ENCODE measurements around the gene NDUFS7.

NDUFS7 gene

DNA sequence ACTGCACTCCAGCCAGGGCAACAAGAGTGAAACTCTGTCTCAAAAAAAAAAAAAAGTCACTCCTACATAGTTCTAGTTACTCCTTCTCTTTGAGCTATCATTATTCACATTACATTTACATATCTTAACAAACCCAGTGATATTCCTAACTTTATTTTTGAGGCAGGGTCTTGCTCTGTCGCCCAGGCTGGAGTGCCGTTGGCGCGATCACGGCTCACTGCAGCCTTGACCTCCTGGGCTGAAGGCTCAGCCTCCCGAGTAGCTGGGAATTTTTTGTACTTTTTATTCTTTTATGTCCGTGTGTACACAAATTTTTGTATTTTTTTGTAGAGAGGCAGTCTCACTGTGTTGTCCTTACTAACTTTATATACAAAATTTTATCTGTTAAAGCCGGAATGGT, 53.9 kb downstream of the NDUFS7 start:
- TF ChIP-seq CSDC2 (CRISPR knock-in tag; IDR thresholded peaks at IDR 0.05) (no peak), ZC3H10 (CRISPR knock-in tag; IDR thresholded peaks at IDR 0.05) (no peak), ARNTL (CRISPR knock-in tag; IDR thresholded peaks at IDR 0.05; ENCODE audit: borderline replicate concordance, low read depth) (no peak), SNAI2 (CRISPR knock-in tag; IDR thresholded peaks at IDR 0.05) (no peak), BACH2 (CRISPR knock-in tag; IDR thresholded peaks at IDR 0.05; ENCODE audit: borderline replicate concordance) (no peak), RARB (CRISPR knock-in tag; IDR thresholded peaks at IDR 0.05) (no peak), ESRRG (CRISPR knock-in tag; IDR thresholded peaks at IDR 0.05) (no peak), GLIS3 (CRISPR knock-in tag; IDR thresholded peaks at IDR 0.05) (no peak), ZNF70 (CRISPR knock-in tag; IDR thresholded peaks at IDR 0.05) (no peak), ZNF565 (CRISPR knock-in tag; conservative IDR thresholded peaks at IDR 0.05; ENCODE audit: low read depth) (no peak), PPARA (CRISPR knock-in tag; IDR thresholded peaks at IDR 0.05; ENCODE audit: borderline replicate concordance) (no peak), TCF4 (CRISPR knock-in tag; IDR thresholded peaks at IDR 0.05; ENCODE audit: borderline replicate concordance) (no peak), CSRNP3 (CRISPR knock-in tag; IDR thresholded peaks at IDR 0.05) (no peak), ZNF8 (CRISPR knock-in tag; IDR thresholded peaks at IDR 0.05) (no peak)
- TF ChIP-seq, protein P1, sequence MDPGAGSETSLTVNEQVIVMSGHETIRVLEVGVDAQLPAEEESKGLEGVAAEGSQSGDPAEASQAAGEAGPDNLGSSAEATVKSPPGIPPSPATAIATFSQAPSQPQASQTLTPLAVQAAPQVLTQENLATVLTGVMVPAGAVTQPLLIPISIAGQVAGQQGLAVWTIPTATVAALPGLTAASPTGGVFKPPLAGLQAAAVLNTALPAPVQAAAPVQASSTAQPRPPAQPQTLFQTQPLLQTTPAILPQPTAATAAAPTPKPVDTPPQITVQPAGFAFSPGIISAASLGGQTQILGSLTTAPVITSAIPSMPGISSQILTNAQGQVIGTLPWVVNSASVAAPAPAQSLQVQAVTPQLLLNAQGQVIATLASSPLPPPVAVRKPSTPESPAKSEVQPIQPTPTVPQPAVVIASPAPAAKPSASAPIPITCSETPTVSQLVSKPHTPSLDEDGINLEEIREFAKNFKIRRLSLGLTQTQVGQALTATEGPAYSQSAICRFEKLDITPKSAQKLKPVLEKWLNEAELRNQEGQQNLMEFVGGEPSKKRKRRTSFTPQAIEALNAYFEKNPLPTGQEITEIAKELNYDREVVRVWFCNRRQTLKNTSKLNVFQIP (CRISPR knock-in tag; IDR thresholded peaks at IDR 0.05; ENCODE audit: borderline replicate concordance, low read depth): no peak
- TF ChIP-seq, protein P2, sequence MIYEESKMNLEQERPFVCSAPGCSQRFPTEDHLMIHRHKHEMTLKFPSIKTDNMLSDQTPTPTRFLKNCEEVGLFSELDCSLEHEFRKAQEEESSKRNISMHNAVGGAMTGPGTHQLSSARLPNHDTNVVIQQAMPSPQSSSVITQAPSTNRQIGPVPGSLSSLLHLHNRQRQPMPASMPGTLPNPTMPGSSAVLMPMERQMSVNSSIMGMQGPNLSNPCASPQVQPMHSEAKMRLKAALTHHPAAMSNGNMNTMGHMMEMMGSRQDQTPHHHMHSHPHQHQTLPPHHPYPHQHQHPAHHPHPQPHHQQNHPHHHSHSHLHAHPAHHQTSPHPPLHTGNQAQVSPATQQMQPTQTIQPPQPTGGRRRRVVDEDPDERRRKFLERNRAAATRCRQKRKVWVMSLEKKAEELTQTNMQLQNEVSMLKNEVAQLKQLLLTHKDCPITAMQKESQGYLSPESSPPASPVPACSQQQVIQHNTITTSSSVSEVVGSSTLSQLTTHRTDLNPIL (CRISPR knock-in tag; IDR thresholded peaks at IDR 0.05; ENCODE audit: low read depth): no peak
- TF ChIP-seq, protein P3, sequence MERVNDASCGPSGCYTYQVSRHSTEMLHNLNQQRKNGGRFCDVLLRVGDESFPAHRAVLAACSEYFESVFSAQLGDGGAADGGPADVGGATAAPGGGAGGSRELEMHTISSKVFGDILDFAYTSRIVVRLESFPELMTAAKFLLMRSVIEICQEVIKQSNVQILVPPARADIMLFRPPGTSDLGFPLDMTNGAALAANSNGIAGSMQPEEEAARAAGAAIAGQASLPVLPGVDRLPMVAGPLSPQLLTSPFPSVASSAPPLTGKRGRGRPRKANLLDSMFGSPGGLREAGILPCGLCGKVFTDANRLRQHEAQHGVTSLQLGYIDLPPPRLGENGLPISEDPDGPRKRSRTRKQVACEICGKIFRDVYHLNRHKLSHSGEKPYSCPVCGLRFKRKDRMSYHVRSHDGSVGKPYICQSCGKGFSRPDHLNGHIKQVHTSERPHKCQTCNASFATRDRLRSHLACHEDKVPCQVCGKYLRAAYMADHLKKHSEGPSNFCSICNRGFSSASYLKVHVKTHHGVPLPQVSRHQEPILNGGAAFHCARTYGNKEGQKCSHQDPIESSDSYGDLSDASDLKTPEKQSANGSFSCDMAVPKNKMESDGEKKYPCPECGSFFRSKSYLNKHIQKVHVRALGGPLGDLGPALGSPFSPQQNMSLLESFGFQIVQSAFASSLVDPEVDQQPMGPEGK (CRISPR knock-in tag; IDR thresholded peaks at IDR 0.05; ENCODE audit: borderline replicate concordance): no peak
- no peak for ATAC-seq

GRCh38 chr19:1438035-1438932, 54.6 kb downstream of the NDUFS7 start, which contains the start of gene RPS15:
Gene RPS15 (plus strand): TSS chr19:1438396. CDS start chr19:1438426, 30 bp downstream.
- ATAC-seq: peak; percentile 86
- TF ChIP-seq, protein P4, sequence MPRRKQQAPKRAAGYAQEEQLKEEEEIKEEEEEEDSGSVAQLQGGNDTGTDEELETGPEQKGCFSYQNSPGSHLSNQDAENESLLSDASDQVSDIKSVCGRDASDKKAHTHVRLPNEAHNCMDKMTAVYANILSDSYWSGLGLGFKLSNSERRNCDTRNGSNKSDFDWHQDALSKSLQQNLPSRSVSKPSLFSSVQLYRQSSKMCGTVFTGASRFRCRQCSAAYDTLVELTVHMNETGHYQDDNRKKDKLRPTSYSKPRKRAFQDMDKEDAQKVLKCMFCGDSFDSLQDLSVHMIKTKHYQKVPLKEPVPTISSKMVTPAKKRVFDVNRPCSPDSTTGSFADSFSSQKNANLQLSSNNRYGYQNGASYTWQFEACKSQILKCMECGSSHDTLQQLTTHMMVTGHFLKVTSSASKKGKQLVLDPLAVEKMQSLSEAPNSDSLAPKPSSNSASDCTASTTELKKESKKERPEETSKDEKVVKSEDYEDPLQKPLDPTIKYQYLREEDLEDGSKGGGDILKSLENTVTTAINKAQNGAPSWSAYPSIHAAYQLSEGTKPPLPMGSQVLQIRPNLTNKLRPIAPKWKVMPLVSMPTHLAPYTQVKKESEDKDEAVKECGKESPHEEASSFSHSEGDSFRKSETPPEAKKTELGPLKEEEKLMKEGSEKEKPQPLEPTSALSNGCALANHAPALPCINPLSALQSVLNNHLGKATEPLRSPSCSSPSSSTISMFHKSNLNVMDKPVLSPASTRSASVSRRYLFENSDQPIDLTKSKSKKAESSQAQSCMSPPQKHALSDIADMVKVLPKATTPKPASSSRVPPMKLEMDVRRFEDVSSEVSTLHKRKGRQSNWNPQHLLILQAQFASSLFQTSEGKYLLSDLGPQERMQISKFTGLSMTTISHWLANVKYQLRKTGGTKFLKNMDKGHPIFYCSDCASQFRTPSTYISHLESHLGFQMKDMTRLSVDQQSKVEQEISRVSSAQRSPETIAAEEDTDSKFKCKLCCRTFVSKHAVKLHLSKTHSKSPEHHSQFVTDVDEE (CRISPR knock-in tag; IDR thresholded peaks at IDR 0.05): 0 out of 2 replicates have a peak, but pooled peaks have one; percentile 18
- TF ChIP-seq CSRNP3 (CRISPR knock-in tag; IDR thresholded peaks at IDR 0.05): no peak
- TF ChIP-seq, protein P1 (CRISPR knock-in tag; IDR thresholded peaks at IDR 0.05; ENCODE audit: borderline replicate concordance, low read depth): no peak
- TF ChIP-seq, protein P3 (CRISPR knock-in tag; IDR thresholded peaks at IDR 0.05; ENCODE audit: borderline replicate concordance): no peak
